ENCODE measurements around the gene TBC1D10A. TPM values are rescaled to one million over a fixed set of nuclear protein-coding genes. Genes with fewer than 3 reads are reported as not detected.

The TBC1D10A gene
- total RNA-seq, 1 experiment from 2014 or later = 11.1 TPM

GRCh38 chr22:30336752-30337460 lies 10.2 kb upstream of the TBC1D10A start:
- TF ChIP-seq FOXP1 (CRISPR knock-in tag; IDR thresholded peaks at IDR 0.05; ENCODE audit: borderline replicate concordance) (no peak), ESRRA (CRISPR knock-in tag; IDR thresholded peaks at IDR 0.05; ENCODE audit: borderline replicate concordance) (no peak), NR2C2 (CRISPR knock-in tag; IDR thresholded peaks at IDR 0.05) (no peak), CBFB (CRISPR knock-in tag; IDR thresholded peaks at IDR 0.05; ENCODE audit: low read depth) (no peak), E2F1 (CRISPR knock-in tag; IDR thresholded peaks at IDR 0.05) (no peak), ZNF512 (CRISPR knock-in tag; IDR thresholded peaks at IDR 0.05; ENCODE audit: borderline replicate concordance) (no peak), ZSCAN18 (CRISPR knock-in tag; IDR thresholded peaks at IDR 0.05) (no peak), FOXK1 (CRISPR knock-in tag; IDR thresholded peaks at IDR 0.05) (no peak), IRF1 (CRISPR knock-in tag; IDR thresholded peaks at IDR 0.05) (no peak), ARID4B (CRISPR knock-in tag; IDR thresholded peaks at IDR 0.05; ENCODE audit: borderline replicate concordance) (no peak)
- H3K4me1 Mint-ChIP-seq = no peaks in the 10 kb centered on the region

GRCh38 chr22:30335236-30335635 lies 8.5 kb upstream of the TBC1D10A start:
- Mint-ChIP-seq H3K4me1 (no peaks in the 10 kb centered on the region), H3K9me3 (no peaks in the 10 kb centered on the region), H3K36me3 (peaks cover 79% of the 10 kb centered on the region), H3K27me3 (ENCODE audit: low read depth) (no peaks in the 10 kb centered on the region), H3K27ac (no peak overlapping the region), H3K4me3 (no peak overlapping the region)
- POLR2A ChIA-PET = no interaction called here
- ATAC-seq = no peak
- DNase-seq (ENCODE audit: low spot score) = no peak
- CTCF ChIA-PET = interaction anchor here (0.6 kb wide), 1 partner anchor 26 kb away, joined by 5 read pairs; no protein-coding TSS in a partner anchor
- no peak for TF ChIP-seq STAT6 (CRISPR knock-in tag; conservative IDR thresholded peaks at IDR 0.05; ENCODE audit: low read depth)
- TF ChIP-seq ZNF138 (CRISPR knock-in tag; conservative IDR thresholded peaks at IDR 0.05) = no peak
- TF ChIP-seq E2F1 (CRISPR knock-in tag; IDR thresholded peaks at IDR 0.05) = no peak
- TF ChIP-seq SOX15 (CRISPR knock-in tag; IDR thresholded peaks at IDR 0.05) = no peak
- TF ChIP-seq ZNF671 (CRISPR knock-in tag; IDR thresholded peaks at IDR 0.05) = no peak
- no peak for TF ChIP-seq ZNF416 (CRISPR knock-in tag; IDR thresholded peaks at IDR 0.05)
- TF ChIP-seq SP1 (CRISPR knock-in tag; conservative IDR thresholded peaks at IDR 0.05) = no peak
- TF ChIP-seq CDX4 (CRISPR knock-in tag; IDR thresholded peaks at IDR 0.05; ENCODE audit: borderline replicate concordance) = no peak
- no peak for TF ChIP-seq TP53 (CRISPR knock-in tag; IDR thresholded peaks at IDR 0.05)

More at GRCh38 chr22:30336752-30337460, 10.2 kb upstream of the TBC1D10A start:
- no peak overlapping the region for H3K27ac Mint-ChIP-seq
- ATAC-seq (no peak), DNase-seq (ENCODE audit: low spot score) (no peak)
- H3K9me3 Mint-ChIP-seq = no peaks in the 10 kb centered on the region
- peaks cover 91% of the 10 kb centered on the region for H3K36me3 Mint-ChIP-seq
- H3K27me3 Mint-ChIP-seq (ENCODE audit: low read depth) = no peaks in the 10 kb centered on the region
- CTCF ChIA-PET = interaction anchor here (1.0 kb wide), 1 partner anchor 9 kb away, joined by 3 read pairs; no protein-coding TSS in a partner anchor
- POLR2A ChIA-PET = no interaction called here
- H3K4me3 Mint-ChIP-seq = no peak overlapping the region
